GM21786 (cell line): ENCODE results near the gene RIPOR3.

Experiments
- ATAC-seq: cut with Tn5 transposase; IDR thresholded peaks from one replicate; pipeline ENCODE4 v1.9.1; 2021; ENCODE audit not compliant: unreplicated experiment

RIPOR3 gene

GRCh38 chr20:50690650-50691572 is at the start of gene RIPOR3:
Gene RIPOR3, minus strand, starts transcription at chr20:50691542. Its CDS starts 414 bp downstream, at chr20:50691128.
- ATAC-seq = no peak

- no peak for ATAC-seq
Observed at GRCh38 chr20:50737352-50737751, 46.0 kb upstream of the RIPOR3 start.

- no peak for ATAC-seq
Observed at GRCh38 chr20:50735813-50736212, 44.5 kb upstream of the RIPOR3 start.

GRCh38 chr20:50734730-50735679 is 43.7 kb upstream of the RIPOR3 start:
- no peak for ATAC-seq

GRCh38 chr20:50733644-50734349 is 42.5 kb upstream of the RIPOR3 start:
- ATAC-seq = no peak

GRCh38 chr20:50731930-50732690 is 40.8 kb upstream of the RIPOR3 start:
- ATAC-seq = no peak

GRCh38 chr20:50731055-50731929 is 40.0 kb upstream of the RIPOR3 start, which contains the start of gene PARD6B:
Gene PARD6B, plus strand, starts transcription at chr20:50731580. Its CDS starts 207 bp downstream, at chr20:50731787.
- ATAC-seq = peak; percentile 89

GRCh38 chr20:50730765-50731054 is 39.4 kb upstream of the RIPOR3 start:
- ATAC-seq = no peak

GRCh38 chr20:50729901-50730764 is 38.8 kb upstream of the RIPOR3 start:
- ATAC-seq = no peak

GRCh38 chr20:50728981-50729874 is 37.9 kb upstream of the RIPOR3 start:
- no peak for ATAC-seq

GRCh38 chr20:50728486-50728980 is 37.2 kb upstream of the RIPOR3 start:
- ATAC-seq = no peak

- no peak for ATAC-seq
Observed at GRCh38 chr20:50727792-50728485, 36.6 kb upstream of the RIPOR3 start.

GRCh38 chr20:50726955-50727791 is 35.8 kb upstream of the RIPOR3 start:
- no peak for ATAC-seq

- no peak for ATAC-seq
Observed at GRCh38 chr20:50725724-50726005, 34.3 kb upstream of the RIPOR3 start.

- ATAC-seq = no peak
Observed at GRCh38 chr20:50724851-50725723, 33.7 kb upstream of the RIPOR3 start.
